Measurements from ENCODE around the gene MPPED2. TPM values are rescaled to one million over a fixed set of nuclear protein-coding genes. Genes with fewer than 3 reads are reported as not detected.

MPPED2 gene
- total RNA-seq, 1 experiment from 2014 or later: 4.7 TPM

DNA sequence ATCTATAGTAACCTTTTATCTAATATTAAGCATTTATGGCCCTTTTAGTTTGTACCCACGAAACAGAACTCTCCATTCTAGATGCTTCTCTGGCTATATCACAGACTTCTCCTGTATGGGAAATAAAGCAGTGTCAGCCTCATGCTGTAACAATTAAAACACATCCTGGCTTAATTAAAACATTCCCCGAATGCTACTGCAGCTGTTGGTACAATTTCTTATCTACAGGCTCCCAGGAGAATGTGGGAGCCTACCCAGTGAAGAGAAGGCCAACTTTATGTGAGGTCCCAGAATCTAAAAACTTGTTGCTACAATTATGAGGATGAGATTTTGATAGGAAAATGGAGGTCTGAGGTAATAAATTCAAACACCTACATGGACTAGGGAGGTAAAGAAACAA lies 83.8 kb downstream of the MPPED2 start:
- no peak overlapping the region for H3K4ac ChIP-seq (ENCODE audit: low read depth, low read length)
- H3K23me2 ChIP-seq (ENCODE audit: insufficient read length, low read depth, low read length, poor library complexity, severe bottlenecking): no peaks in the 10 kb centered on the region
- no peaks in the 10 kb centered on the region for H4K20me1 ChIP-seq (ENCODE audit: control insufficient read depth, insufficient read depth, insufficient read length)
- H4K8ac ChIP-seq (replicated peaks; ENCODE audit: insufficient read length, low read depth, low read length): no peak overlapping the region
- H3K27ac ChIP-seq (ENCODE audit: insufficient read length, low read depth, low read length): no peak overlapping the region
- TF ChIP-seq, protein P1, sequence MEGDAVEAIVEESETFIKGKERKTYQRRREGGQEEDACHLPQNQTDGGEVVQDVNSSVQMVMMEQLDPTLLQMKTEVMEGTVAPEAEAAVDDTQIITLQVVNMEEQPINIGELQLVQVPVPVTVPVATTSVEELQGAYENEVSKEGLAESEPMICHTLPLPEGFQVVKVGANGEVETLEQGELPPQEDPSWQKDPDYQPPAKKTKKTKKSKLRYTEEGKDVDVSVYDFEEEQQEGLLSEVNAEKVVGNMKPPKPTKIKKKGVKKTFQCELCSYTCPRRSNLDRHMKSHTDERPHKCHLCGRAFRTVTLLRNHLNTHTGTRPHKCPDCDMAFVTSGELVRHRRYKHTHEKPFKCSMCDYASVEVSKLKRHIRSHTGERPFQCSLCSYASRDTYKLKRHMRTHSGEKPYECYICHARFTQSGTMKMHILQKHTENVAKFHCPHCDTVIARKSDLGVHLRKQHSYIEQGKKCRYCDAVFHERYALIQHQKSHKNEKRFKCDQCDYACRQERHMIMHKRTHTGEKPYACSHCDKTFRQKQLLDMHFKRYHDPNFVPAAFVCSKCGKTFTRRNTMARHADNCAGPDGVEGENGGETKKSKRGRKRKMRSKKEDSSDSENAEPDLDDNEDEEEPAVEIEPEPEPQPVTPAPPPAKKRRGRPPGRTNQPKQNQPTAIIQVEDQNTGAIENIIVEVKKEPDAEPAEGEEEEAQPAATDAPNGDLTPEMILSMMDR (conservative IDR thresholded peaks at IDR 0.05): no peak
- WGBS (ENCODE audit: extremely low coverage, insufficient read length, low lambda C conversion rate): no CpG with 5 or more reads among the region's 2 CpGs
- no peak overlapping the region for H2AFZ ChIP-seq (ENCODE audit: low read length)
- Mint-ChIP-seq H3K27ac (no peak overlapping the region), H3K36me3 (ENCODE audit: insufficient read depth in 1 of 3, low read depth in 3 of 3) (peaks cover 0 to 4% (median 0%) of the 10 kb centered on the region in 3 experiments; a peak in 1 of 7 replicates), H3K9me3 (no peaks in the 10 kb centered on the region), H3K27me3 (ENCODE audit: low read depth) (no peaks in the 10 kb centered on the region), H3K4me3 (no peak overlapping the region), H3K4me1 (no peaks in the 10 kb centered on the region)
- no peak overlapping the region for H2BK15ac ChIP-seq (ENCODE audit: low read depth, low read length)
- no peak overlapping the region for H3K56ac ChIP-seq (ENCODE audit: insufficient read length, low read depth, low read length)
- H4K91ac ChIP-seq (ENCODE audit: insufficient read length, low read depth, low read length): no peak overlapping the region
- H3K9me3 ChIP-seq (ENCODE audit: control insufficient read depth, low read depth, low read length): no peaks in the 10 kb centered on the region
- no peaks in the 10 kb centered on the region for H3K27me3 ChIP-seq (ENCODE audit: insufficient read depth, low read length)
- H2BK5ac ChIP-seq (ENCODE audit: insufficient read length, low read length): no peak overlapping the region
- no peak overlapping the region for H3K23ac ChIP-seq (ENCODE audit: insufficient read length, low read depth, low read length)
- no peaks in the 10 kb centered on the region for H3K79me1 ChIP-seq (ENCODE audit: insufficient read depth, low read depth, low read length, poor library complexity, severe bottlenecking)
- H2BK120ac ChIP-seq (ENCODE audit: low read depth, low read length, poor library complexity, severe bottlenecking): no peak overlapping the region
- no peaks in the 10 kb centered on the region for H3K79me2 ChIP-seq (ENCODE audit: insufficient read depth, low read length)
- no peak overlapping the region for H3K14ac ChIP-seq (ENCODE audit: insufficient read depth, low read length)
- H3K18ac ChIP-seq (ENCODE audit: insufficient read length, low read depth, low read length): no peak overlapping the region
- H4K5ac ChIP-seq (ENCODE audit: insufficient read length, low read depth, low read length): no peak overlapping the region
- H2AK5ac ChIP-seq (ENCODE audit: insufficient read length, low read length): no peak overlapping the region
- no peak for DNase-seq
- H2BK12ac ChIP-seq (ENCODE audit: insufficient read length, low read depth, low read length): no peak overlapping the region
- H3T11ph ChIP-seq (ENCODE audit: low read length): no peak overlapping the region
- H3K9ac ChIP-seq (ENCODE audit: extremely low read depth, insufficient read length, low read length): no peak overlapping the region
- H3K4me1 ChIP-seq (ENCODE audit: insufficient read depth, low read length): no peaks in the 10 kb centered on the region
- no peak overlapping the region for H2BK20ac ChIP-seq (ENCODE audit: low read depth, low read length, poor library complexity, severe bottlenecking)
- H3K4me2 ChIP-seq (ENCODE audit: insufficient read depth, insufficient read length, low read length): no peak overlapping the region

All from H9 (cell line).